Neural crest cell (in vitro differentiated cells): ENCODE measurements around the gene SLC19A1. TPM values are rescaled to one million over a fixed set of nuclear protein-coding genes. Genes with fewer than 3 reads are reported as not detected.

ENCODE experiments used
- DNase-seq: peaks from one replicate; pipeline ENCODE4 v3.0.0; 2021; ENCODE audit warnings: low read depth, mixed read lengths, low spot score
- H3K27ac Mint-ChIP-seq: one replicate; pipeline ENCODE4 v1.8.0; 2021; ENCODE audit warnings: mild to moderate bottlenecking, mixed read lengths; ENCODE audit not compliant: unreplicated experiment
- H3K27me3 Mint-ChIP-seq: 2 replicates; pipeline ENCODE4 v1.8.0; 2021; ENCODE audit warnings: low read depth, mild to moderate bottlenecking, mixed read lengths
- H3K36me3 Mint-ChIP-seq: 2 replicates; pipeline ENCODE4 v1.8.0; 2021; ENCODE audit warnings: low read depth, mild to moderate bottlenecking, mixed read lengths
- H3K4me1 Mint-ChIP-seq: 2 replicates; pipeline ENCODE4 v1.8.0; 2021; ENCODE audit warnings: mixed read lengths
- H3K4me3 Mint-ChIP-seq: one replicate; pipeline ENCODE4 v1.8.0; 2021; ENCODE audit warnings: mild to moderate bottlenecking, mixed read lengths
- H3K9me3 Mint-ChIP-seq: 2 replicates; pipeline ENCODE4 v1.8.0; 2021; ENCODE audit warnings: mixed read lengths
- total RNA-seq: library from RNA; stranded (reverse); gene quantifications from 2 replicates; pipeline ENCODE4 v1.2.1, GENCODE V29; 2021
- TF ChIP-seq, protein P1 (sequence below): fragments of 200-600 bp; sonication (generic); conservative IDR thresholded peaks from 2 replicates; pipeline ENCODE4 v1.5.0; 2021; ENCODE audit warnings: antibody characterized with exemption, mild to moderate bottlenecking

SLC19A1 gene
- total RNA-seq, 1 donor from 2014 or later: 35.1 TPM

DNA sequence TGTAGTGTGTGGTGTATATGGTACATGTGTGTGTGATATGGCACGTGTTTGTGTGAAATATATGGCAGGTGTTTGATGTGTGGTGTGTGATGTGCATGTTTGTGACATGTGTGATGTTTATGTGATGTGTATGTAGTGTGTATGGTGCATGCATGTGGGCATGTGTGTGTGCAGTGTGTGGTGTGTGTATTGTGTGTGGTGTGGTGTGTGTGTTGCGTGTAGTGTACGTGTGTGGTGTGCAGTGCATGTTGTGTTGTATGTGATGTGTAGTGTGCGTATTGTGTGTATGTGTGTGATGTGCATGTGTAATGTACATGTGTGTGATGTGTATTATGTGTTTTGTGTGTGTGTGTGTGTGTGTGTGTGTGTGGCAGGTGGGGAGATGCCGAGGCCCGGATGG is 65.7 kb downstream of the SLC19A1 start:
- no peak overlapping the region for H3K27ac Mint-ChIP-seq

DNA sequence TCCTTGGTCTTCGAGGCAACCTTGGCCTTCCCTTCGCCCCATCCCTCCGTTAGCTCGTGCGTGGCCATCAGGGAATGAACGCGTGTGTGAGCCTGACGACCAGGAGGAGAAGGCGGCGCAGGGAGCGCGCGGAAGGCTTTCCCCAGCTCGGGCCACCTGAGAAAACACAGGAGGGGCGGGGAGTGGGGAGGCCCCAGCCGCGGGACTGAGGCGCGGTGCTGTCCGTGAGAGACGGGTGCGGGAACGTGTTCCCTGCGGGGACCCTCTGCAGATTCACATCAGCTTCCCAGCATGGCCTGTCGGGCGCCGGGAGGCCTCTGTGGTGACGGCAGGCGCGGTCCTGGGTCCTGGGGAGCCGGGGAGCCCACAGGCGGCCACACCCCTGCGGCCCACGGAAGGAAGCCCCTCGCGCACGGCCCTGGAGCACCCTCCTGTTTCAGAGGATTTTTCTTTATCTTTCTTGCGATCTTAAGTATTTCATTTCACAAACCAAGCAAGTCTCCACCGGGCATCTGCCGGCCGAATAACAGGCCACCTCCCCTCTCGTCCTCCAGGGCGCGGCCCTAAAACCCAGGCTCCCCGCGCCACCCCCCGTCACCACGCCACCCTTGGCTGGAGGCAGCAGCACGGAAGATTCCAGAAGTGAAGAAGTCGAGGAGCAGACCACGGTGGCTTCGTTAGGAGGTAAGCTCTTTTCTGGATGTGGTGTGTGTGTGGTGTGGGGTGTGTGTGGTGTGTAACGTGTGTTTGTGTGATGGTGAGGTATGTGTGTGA is 66.3 kb downstream of the SLC19A1 start:
- no peak overlapping the region for H3K4me3 Mint-ChIP-seq
- peaks cover 18% of the 10 kb centered on the region for H3K27me3 Mint-ChIP-seq
- peaks cover 3% of the 10 kb centered on the region for H3K36me3 Mint-ChIP-seq
- H3K4me1 Mint-ChIP-seq: peaks cover 23% of the 10 kb centered on the region
- DNase-seq: no peak
- no peaks in the 10 kb centered on the region for H3K9me3 Mint-ChIP-seq
- no peak overlapping the region for H3K27ac Mint-ChIP-seq
- TF ChIP-seq, protein P1, sequence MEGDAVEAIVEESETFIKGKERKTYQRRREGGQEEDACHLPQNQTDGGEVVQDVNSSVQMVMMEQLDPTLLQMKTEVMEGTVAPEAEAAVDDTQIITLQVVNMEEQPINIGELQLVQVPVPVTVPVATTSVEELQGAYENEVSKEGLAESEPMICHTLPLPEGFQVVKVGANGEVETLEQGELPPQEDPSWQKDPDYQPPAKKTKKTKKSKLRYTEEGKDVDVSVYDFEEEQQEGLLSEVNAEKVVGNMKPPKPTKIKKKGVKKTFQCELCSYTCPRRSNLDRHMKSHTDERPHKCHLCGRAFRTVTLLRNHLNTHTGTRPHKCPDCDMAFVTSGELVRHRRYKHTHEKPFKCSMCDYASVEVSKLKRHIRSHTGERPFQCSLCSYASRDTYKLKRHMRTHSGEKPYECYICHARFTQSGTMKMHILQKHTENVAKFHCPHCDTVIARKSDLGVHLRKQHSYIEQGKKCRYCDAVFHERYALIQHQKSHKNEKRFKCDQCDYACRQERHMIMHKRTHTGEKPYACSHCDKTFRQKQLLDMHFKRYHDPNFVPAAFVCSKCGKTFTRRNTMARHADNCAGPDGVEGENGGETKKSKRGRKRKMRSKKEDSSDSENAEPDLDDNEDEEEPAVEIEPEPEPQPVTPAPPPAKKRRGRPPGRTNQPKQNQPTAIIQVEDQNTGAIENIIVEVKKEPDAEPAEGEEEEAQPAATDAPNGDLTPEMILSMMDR: no peak

More for the DNA sequence above, 65.7 kb downstream of the SLC19A1 start:
- H3K4me3 Mint-ChIP-seq: no peak overlapping the region
- H3K9me3 Mint-ChIP-seq: no peaks in the 10 kb centered on the region
- peaks cover 3% of the 10 kb centered on the region for H3K36me3 Mint-ChIP-seq
- DNase-seq: no peak
- peaks cover 13% of the 10 kb centered on the region for H3K27me3 Mint-ChIP-seq
- peaks cover 17% of the 10 kb centered on the region for H3K4me1 Mint-ChIP-seq
- TF ChIP-seq, protein P1: no peak

DNA sequence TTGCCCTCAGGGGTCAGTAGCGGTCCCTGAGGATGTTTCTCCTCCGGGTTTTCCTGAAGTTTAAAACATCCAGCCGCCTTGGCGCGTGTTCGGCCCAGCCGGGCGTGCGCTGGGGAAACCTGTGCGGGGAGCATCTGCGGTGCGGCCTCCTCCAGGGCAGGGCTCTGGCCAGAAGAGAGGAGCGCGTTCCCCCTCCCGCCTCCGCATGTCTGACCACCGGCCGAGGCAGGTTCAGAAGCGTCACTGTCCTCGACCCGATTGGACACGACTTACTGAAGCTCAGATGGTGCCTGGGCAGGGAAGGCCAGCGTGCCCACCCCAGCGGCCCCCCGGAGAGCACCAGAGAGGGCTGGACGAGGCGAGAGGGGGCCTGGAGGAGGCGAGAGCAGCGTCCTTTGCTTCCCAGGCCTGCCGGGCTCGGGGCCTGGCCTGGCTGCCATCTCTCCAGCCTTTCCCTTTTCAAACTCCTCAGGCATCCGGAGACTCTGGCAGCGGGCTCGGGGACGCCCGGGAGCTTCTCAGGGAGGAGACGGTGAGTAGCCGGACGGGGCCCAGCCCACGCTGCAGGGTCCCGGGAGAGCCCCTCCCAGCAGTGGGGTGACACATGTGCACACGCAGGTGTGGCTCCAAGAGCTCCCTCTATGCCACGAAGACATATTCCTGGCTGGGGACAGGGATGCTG is 67.1 kb downstream of the SLC19A1 start:
- no peak for DNase-seq
- H3K27ac Mint-ChIP-seq: no peak overlapping the region
- peaks cover 19% of the 10 kb centered on the region for H3K27me3 Mint-ChIP-seq
- no peak overlapping the region for H3K4me3 Mint-ChIP-seq
- H3K36me3 Mint-ChIP-seq: peaks cover 3% of the 10 kb centered on the region
- TF ChIP-seq, protein P1: no peak
- H3K4me1 Mint-ChIP-seq: peaks cover 27% of the 10 kb centered on the region
- no peaks in the 10 kb centered on the region for H3K9me3 Mint-ChIP-seq

DNA sequence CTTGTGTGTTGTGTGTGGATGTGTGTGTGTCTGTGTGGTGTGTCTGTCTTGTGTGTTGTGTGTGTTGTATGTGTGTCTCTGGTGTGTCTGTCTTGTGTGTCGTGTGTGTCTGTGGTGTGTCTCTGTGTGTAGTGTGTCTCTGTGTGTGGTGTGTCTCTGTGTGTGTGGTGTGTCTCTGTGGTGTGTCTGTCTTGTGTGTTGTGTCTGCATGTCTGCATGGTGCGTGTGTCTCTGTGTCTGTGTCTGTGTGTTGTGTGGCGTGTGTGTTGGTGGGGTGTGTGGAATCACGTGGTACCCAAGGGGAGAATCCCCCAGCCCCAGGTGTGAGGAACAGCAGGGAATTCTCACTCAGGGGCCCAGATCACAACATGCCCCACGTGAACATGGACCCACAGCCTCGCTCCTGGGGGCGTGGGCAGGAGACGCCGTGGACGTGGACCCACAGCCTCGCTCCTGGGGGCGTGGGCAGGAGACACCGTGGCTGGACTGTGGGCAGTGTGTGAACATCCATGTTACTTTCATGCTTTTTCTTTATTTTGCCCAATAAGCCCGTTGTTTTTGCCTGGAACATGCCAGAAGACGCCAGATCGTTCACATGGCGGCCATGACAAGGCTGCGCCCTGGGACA is 67.8 kb downstream of the SLC19A1 start:
- Mint-ChIP-seq H3K4me3 (no peak overlapping the region), H3K9me3 (no peaks in the 10 kb centered on the region), H3K4me1 (peaks cover 33% of the 10 kb centered on the region), H3K36me3 (peaks cover 3% of the 10 kb centered on the region), H3K27me3 (peaks cover 26% of the 10 kb centered on the region), H3K27ac (no peak overlapping the region)
- TF ChIP-seq, protein P1: no peak
- DNase-seq: no peak

DNA sequence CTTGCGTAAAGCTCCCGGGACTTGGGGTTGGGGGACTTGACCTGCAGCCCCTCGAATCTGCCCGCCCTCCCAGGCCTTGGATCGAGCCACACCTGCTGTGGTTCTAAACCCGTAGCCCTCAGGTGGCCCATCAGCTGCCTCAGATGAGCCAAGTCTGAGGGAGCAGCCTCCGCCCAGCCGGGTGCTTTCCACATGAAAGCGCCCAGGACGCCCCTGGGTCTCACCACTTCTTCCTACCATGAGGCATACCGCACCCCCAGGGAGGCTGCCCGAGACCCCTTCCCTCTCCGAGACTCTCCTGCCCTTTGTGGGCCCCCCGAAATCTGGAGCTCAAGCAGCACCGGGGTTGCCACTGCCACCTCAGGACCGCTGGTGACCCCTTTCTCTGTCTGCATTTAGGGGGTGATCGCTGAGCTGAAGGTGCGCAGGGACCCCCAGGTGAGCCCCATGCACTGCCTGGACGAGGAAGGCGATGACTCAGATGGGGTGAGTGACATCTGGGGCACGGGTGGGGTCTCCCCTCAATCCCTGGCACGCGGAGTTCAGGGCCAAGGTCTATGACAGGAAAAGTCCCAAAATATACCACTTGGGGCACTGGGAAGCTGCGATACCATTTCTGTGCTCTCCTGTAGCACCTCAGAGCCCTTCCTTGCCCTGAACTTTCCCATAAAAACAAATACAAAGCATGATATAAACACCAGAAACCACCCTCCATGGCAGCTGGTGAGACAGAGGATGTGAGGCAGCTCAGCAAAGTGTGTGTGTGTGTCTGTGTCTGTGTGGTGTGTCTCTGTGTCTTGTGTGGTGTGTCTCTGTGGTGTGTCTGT is 68.5 kb downstream of the SLC19A1 start:
- H3K9me3 Mint-ChIP-seq: no peaks in the 10 kb centered on the region
- H3K4me3 Mint-ChIP-seq: no peak overlapping the region
- H3K4me1 Mint-ChIP-seq: peaks cover 32% of the 10 kb centered on the region
- no peak for DNase-seq
- TF ChIP-seq, protein P1: no peak
- H3K36me3 Mint-ChIP-seq: peaks cover 3% of the 10 kb centered on the region
- no peak overlapping the region for H3K27ac Mint-ChIP-seq
- H3K27me3 Mint-ChIP-seq: peaks cover 27% of the 10 kb centered on the region
